HEK293 (cell line): ENCODE measurements around the gene LIMA1.

ENCODE experiments used
- BCL11B ChIP-seq: fragments of 450-650 bp; formaldehyde crosslinking; IDR thresholded peaks from 2 replicates; pipeline ENCODE4 v1.5.1; 2016; ENCODE audit warnings: low read depth, missing biosample characterization, missing genetic modification characterization
- IKZF3 ChIP-seq: fragments of 450-650 bp; IDR thresholded peaks from 2 replicates; pipeline ENCODE4 v1.5.0; 2018; ENCODE audit warnings: missing biosample characterization, mild to moderate bottlenecking, missing genetic modification characterization, moderate library complexity
- OVOL3 ChIP-seq: fragments of 450-650 bp; formaldehyde crosslinking; IDR thresholded peaks from 2 replicates; pipeline ENCODE4 v1.5.1; 2016; ENCODE audit warnings: missing biosample characterization, missing genetic modification characterization
- PRDM6 ChIP-seq: fragments of 450-650 bp; formaldehyde crosslinking; IDR thresholded peaks from 2 replicates; pipeline ENCODE4 v1.5.1; 2017; ENCODE audit warnings: missing biosample characterization, missing genetic modification characterization
- TSHZ1 ChIP-seq: fragments of 450-650 bp; formaldehyde crosslinking; IDR thresholded peaks from 2 replicates; pipeline ENCODE4 v1.5.1; 2016; ENCODE audit warnings: missing biosample characterization, missing genetic modification characterization, borderline replicate concordance
- ZBTB17 ChIP-seq: fragments of 450-650 bp; formaldehyde crosslinking; IDR thresholded peaks from 2 replicates; pipeline ENCODE4 v1.5.1; 2016; ENCODE audit warnings: missing biosample characterization, missing genetic modification characterization
- ZBTB21 ChIP-seq: fragments of 450-650 bp; formaldehyde crosslinking; IDR thresholded peaks from 2 replicates; pipeline ENCODE4 v1.5.1; 2017; ENCODE audit warnings: missing biosample characterization, missing genetic modification characterization
- ZBTB44 ChIP-seq: fragments of 450-650 bp; IDR thresholded peaks from 2 replicates; pipeline ENCODE4 v1.5.1; 2018; ENCODE audit warnings: missing biosample characterization, mild to moderate bottlenecking, missing genetic modification characterization
- ZBTB48 ChIP-seq: fragments of 450-650 bp; formaldehyde crosslinking; IDR thresholded peaks from 2 replicates; pipeline ENCODE4 v1.5.1; 2016; ENCODE audit warnings: missing biosample characterization, missing genetic modification characterization
- ZEB2 ChIP-seq: fragments of 450-650 bp; formaldehyde crosslinking; IDR thresholded peaks from 2 replicates; pipeline ENCODE4 v1.5.1; 2016; ENCODE audit warnings: missing biosample characterization, missing genetic modification characterization
- ZNF155 ChIP-seq: fragments of 450-650 bp; formaldehyde crosslinking; IDR thresholded peaks from 2 replicates; pipeline ENCODE4 v1.5.1; 2016; ENCODE audit warnings: missing biosample characterization, missing genetic modification characterization
- ZNF16 ChIP-seq: fragments of 450-650 bp; formaldehyde crosslinking; IDR thresholded peaks from 2 replicates; pipeline ENCODE4 v1.5.1; 2016; ENCODE audit warnings: low read depth, missing biosample characterization, missing genetic modification characterization
- ZNF184 ChIP-seq: fragments of 450-650 bp; IDR thresholded peaks from 2 replicates; pipeline ENCODE4 v1.5.1; 2018; ENCODE audit warnings: missing biosample characterization, mild to moderate bottlenecking, missing genetic modification characterization
- ZNF19 ChIP-seq: fragments of 450-650 bp; formaldehyde crosslinking; IDR thresholded peaks from 2 replicates; pipeline ENCODE4; 2016; ENCODE audit warnings: missing biosample characterization, missing genetic modification characterization, low read depth
- ZNF2 ChIP-seq: fragments of 450-650 bp; formaldehyde crosslinking; IDR thresholded peaks from 2 replicates; pipeline ENCODE4 v1.5.1; 2016; ENCODE audit warnings: missing biosample characterization, missing genetic modification characterization
- ZNF202 ChIP-seq: fragments of 450-650 bp; formaldehyde crosslinking; IDR thresholded peaks from 2 replicates; pipeline ENCODE4 v1.5.1; 2016; ENCODE audit warnings: missing biosample characterization, missing genetic modification characterization, borderline replicate concordance
- ZNF302 ChIP-seq: fragments of 450-650 bp; formaldehyde crosslinking; IDR thresholded peaks from 2 replicates; pipeline ENCODE4 v1.5.1; 2016; ENCODE audit warnings: missing biosample characterization, missing genetic modification characterization, low read depth
- ZNF311 ChIP-seq: fragments of 450-650 bp; formaldehyde crosslinking; IDR thresholded peaks from 2 replicates; pipeline ENCODE4 v1.5.1; 2017; ENCODE audit warnings: missing biosample characterization, missing genetic modification characterization, borderline replicate concordance
- ZNF518A ChIP-seq: fragments of 450-650 bp; formaldehyde crosslinking; conservative IDR thresholded peaks from 2 replicates; pipeline ENCODE4 v1.5.1; 2016; ENCODE audit warnings: low read depth, missing biosample characterization, missing genetic modification characterization
- ZNF561 ChIP-seq: fragments of 450-650 bp; IDR thresholded peaks from 2 replicates; pipeline ENCODE4 v1.5.1; 2018; ENCODE audit warnings: missing biosample characterization, missing genetic modification characterization, borderline replicate concordance
- ZNF664 ChIP-seq: fragments of 450-650 bp; formaldehyde crosslinking; IDR thresholded peaks from 2 replicates; pipeline ENCODE4 v1.5.1; 2016; ENCODE audit warnings: missing biosample characterization, missing genetic modification characterization
- ZNF704 ChIP-seq: fragments of 450-650 bp; formaldehyde crosslinking; IDR thresholded peaks from 2 replicates; pipeline ENCODE4 v1.5.1; 2016; ENCODE audit warnings: missing biosample characterization, missing genetic modification characterization

LIMA1 gene

GRCh38 chr12:50196537-50196936 lies 86.8 kb downstream of the LIMA1 start (continued):
- TF ChIP-seq OVOL3 (tag by site-specific recombination) (peak; percentile 75; the same call in 1 of the 2 replicates), ZNF664 (tag by site-specific recombination) (peak; percentile 53; the same call in 1 of the 2 replicates), ZNF202 (tag by site-specific recombination) (no peak), BCL11B (tag by site-specific recombination) (0 out of 2 replicates have a peak, but pooled peaks have one; percentile 34), ZNF704 (tag by site-specific recombination) (no peak), ZNF518A (tag by site-specific recombination) (no peak), ZBTB21 (tag by site-specific recombination) (no peak), IKZF3 (tag by site-specific recombination) (0 out of 2 replicates have a peak, but pooled peaks have one; percentile 43), ZEB2 (tag by site-specific recombination) (no peak), TSHZ1 (tag by site-specific recombination) (0 out of 2 replicates have a peak, but pooled peaks have one; percentile 39), ZNF155 (no peak), ZNF184 (no peak), ZBTB17 (tag by site-specific recombination) (no peak), ZBTB48 (no peak), ZNF16 (no peak), ZNF561 (0 out of 2 replicates have a peak, but pooled peaks have one; percentile 18), ZNF302 (tag by site-specific recombination) (no peak), PRDM6 (tag by site-specific recombination) (peak; percentile 79), ZNF19 (tag by site-specific recombination) (no peak), ZBTB44 (peak; percentile 65), ZNF311 (tag by site-specific recombination) (no peak), ZNF2 (no peak)
- TF ChIP-seq, all 188 proteins: peak for 17
